ENCODE results near the gene MIA2.

MIA2 gene

DNA sequence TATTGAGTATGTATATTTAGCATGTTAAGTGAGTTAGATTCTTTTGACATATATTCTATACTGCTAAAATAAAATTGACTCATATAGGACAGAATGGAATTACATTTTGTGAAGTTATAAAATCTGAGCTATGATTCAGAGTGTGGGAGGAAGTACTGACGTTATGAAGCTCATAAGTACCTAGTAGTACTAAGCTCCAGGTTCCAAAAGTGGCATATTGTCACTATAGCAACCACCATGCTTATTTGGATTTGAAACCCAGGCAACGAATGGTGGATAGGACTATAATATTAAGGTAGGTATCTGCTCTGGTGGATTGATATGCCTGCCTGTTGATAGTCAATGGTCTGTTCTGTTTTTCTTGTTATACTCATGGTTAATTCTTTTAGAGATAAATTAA lies 200.7 kb downstream of the MIA2 start:
- no peaks in the 10 kb centered on the region for H3K9me3 ChIP-seq (ENCODE audit: control insufficient read depth, insufficient read depth, low read length)
- peaks cover 12% of the 10 kb centered on the region; the same call in 1 of the 2 replicates for H3K36me3 ChIP-seq (ENCODE audit: control insufficient read depth, low read length)
- peaks cover 18% of the 10 kb centered on the region for H4K20me1 ChIP-seq (ENCODE audit: control insufficient read depth, insufficient read depth, low read depth, low read length)
- no peak overlapping the region for H3K4me3 ChIP-seq (ENCODE audit: low read length)
- no peaks in the 10 kb centered on the region for H3K9me2 ChIP-seq (replicated peaks; ENCODE audit: control insufficient read depth, low read length)
- TF ChIP-seq, protein P1, sequence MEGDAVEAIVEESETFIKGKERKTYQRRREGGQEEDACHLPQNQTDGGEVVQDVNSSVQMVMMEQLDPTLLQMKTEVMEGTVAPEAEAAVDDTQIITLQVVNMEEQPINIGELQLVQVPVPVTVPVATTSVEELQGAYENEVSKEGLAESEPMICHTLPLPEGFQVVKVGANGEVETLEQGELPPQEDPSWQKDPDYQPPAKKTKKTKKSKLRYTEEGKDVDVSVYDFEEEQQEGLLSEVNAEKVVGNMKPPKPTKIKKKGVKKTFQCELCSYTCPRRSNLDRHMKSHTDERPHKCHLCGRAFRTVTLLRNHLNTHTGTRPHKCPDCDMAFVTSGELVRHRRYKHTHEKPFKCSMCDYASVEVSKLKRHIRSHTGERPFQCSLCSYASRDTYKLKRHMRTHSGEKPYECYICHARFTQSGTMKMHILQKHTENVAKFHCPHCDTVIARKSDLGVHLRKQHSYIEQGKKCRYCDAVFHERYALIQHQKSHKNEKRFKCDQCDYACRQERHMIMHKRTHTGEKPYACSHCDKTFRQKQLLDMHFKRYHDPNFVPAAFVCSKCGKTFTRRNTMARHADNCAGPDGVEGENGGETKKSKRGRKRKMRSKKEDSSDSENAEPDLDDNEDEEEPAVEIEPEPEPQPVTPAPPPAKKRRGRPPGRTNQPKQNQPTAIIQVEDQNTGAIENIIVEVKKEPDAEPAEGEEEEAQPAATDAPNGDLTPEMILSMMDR (IDR thresholded peaks at IDR 0.05; ENCODE audit: low read depth, low read length, poor library complexity, severe bottlenecking): no peak
- TF ChIP-seq EZH2phosphoT487 (IDR thresholded peaks at IDR 0.05; ENCODE audit: borderline replicate concordance, low read length): no peak
- H3F3A ChIP-seq (ENCODE audit: control insufficient read depth, insufficient read depth): 0 out of 2 replicates have a peak, but pooled peaks cover 3% of the 10 kb centered on the region
- peaks cover 24% of the 10 kb centered on the region for H3K4me1 ChIP-seq (ENCODE audit: control insufficient read depth, low read length)
- H3K4me2 ChIP-seq (ENCODE audit: low read length): no peak overlapping the region
- H3K27ac ChIP-seq (ENCODE audit: low read depth, low read length): no peak overlapping the region
- no peaks in the 10 kb centered on the region for H3K27me3 ChIP-seq (ENCODE audit: control insufficient read depth, low read length)
- peaks cover 28% of the 10 kb centered on the region for H3K79me2 ChIP-seq (ENCODE audit: control insufficient read depth, low read length)

DNA sequence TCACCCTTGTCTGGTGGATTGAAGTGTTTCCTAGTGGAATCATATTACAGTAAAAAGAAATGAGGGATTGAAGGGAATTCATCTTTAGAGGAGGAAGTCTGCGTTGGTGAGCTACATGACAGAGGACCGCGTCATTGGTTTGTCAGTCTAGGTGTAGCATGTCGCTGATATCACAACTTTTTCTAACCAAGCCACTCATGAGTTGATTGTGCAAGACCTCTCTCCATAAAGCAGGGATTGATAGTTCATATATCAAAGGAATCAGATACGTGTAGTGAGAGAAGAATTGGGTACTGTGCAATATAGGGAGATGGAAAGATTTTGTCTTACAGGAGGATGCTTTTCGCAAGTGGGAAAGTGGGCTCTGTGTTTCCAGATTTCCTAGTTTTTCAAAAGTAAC lies 201.5 kb downstream of the MIA2 start:
- H3K36me3 ChIP-seq (ENCODE audit: control insufficient read depth, low read length): peaks cover 6% of the 10 kb centered on the region; the same call in 1 of the 2 replicates
- H3K27me3 ChIP-seq (ENCODE audit: control insufficient read depth, low read length): no peaks in the 10 kb centered on the region
- H4K20me1 ChIP-seq (ENCODE audit: control insufficient read depth, insufficient read depth, low read depth, low read length): peaks cover 11% of the 10 kb centered on the region; the same call in 1 of the 2 replicates
- no peak for TF ChIP-seq EZH2phosphoT487 (IDR thresholded peaks at IDR 0.05; ENCODE audit: borderline replicate concordance, low read length)
- TF ChIP-seq, protein P1 (IDR thresholded peaks at IDR 0.05; ENCODE audit: low read depth, low read length, poor library complexity, severe bottlenecking): no peak
- H3K4me3 ChIP-seq (ENCODE audit: low read length): no peak overlapping the region
- 0 out of 2 replicates have a peak, but pooled peaks cover 3% of the 10 kb centered on the region for H3F3A ChIP-seq (ENCODE audit: control insufficient read depth, insufficient read depth)
- no peak overlapping the region for H3K4me2 ChIP-seq (ENCODE audit: low read length)
- peaks cover 19% of the 10 kb centered on the region for H3K79me2 ChIP-seq (ENCODE audit: control insufficient read depth, low read length)
- no peaks in the 10 kb centered on the region for H3K9me2 ChIP-seq (replicated peaks; ENCODE audit: control insufficient read depth, low read length)
- no peak overlapping the region for H3K27ac ChIP-seq (ENCODE audit: low read depth, low read length)
- H3K9me3 ChIP-seq (ENCODE audit: control insufficient read depth, insufficient read depth, low read length): no peaks in the 10 kb centered on the region
- H3K4me1 ChIP-seq (ENCODE audit: control insufficient read depth, low read length): peaks cover 15% of the 10 kb centered on the region
